OCI-M2 (cell line): Measurements from ENCODE around the gene SYNE3.
"Not testable (repeated sequence)": the region's sequence is repeated elsewhere in the genome, so short reads cannot be mapped to it uniquely, and the experiment has no call there.

Source experiments
- DNase-seq: peaks from one replicate; lab custom pipeline; 2025; ENCODE audit not compliant: unreplicated experiment; lab: John Stamatoyannopoulos, UW

Gene SYNE3

GRCh38 chr14:95526483-95527386, 10.3 kb upstream of the SYNE3 start:
- no peak for DNase-seq

- DNase-seq: no peak
Observed at GRCh38 chr14:95525999-95526398, 9.5 kb upstream of the SYNE3 start.

GRCh38 chr14:95524706-95525512, 8.5 kb upstream of the SYNE3 start:
- DNase-seq: no peak

- no peak for DNase-seq
Observed at GRCh38 chr14:95523815-95524448, 7.5 kb upstream of the SYNE3 start.

- no peak for DNase-seq
Observed at GRCh38 chr14:95523051-95523814, 6.8 kb upstream of the SYNE3 start.

- DNase-seq: no peak
Observed at GRCh38 chr14:95522556-95522955, 6.1 kb upstream of the SYNE3 start.

- no peak for DNase-seq
Observed at GRCh38 chr14:95522116-95522515, 5.7 kb upstream of the SYNE3 start.

GRCh38 chr14:95521001-95521400, 4.6 kb upstream of the SYNE3 start:
- DNase-seq: no peak

- DNase-seq: no peak
Observed at GRCh38 chr14:95520346-95520745, 3.9 kb upstream of the SYNE3 start.

- DNase-seq: no peak
Observed at GRCh38 chr14:95519699-95520098, 3.2 kb upstream of the SYNE3 start.

- DNase-seq: no peak
Observed at GRCh38 chr14:95518045-95518751, 1.7 kb upstream of the SYNE3 start.

GRCh38 chr14:95515596-95516552, 576 bp downstream of the SYNE3 start:
- DNase-seq: no peak

GRCh38 chr14:95515080-95515489, 1.4 kb downstream of the SYNE3 start:
- DNase-seq: no peak

- no peak for DNase-seq
Observed at GRCh38 chr14:95514131-95515079, 2.0 kb downstream of the SYNE3 start.

GRCh38 chr14:95513291-95513690, 3.2 kb downstream of the SYNE3 start:
- DNase-seq: no peak

- no peak for DNase-seq
Observed at GRCh38 chr14:95511687-95512086, 4.8 kb downstream of the SYNE3 start.

GRCh38 chr14:95510804-95511203, 5.6 kb downstream of the SYNE3 start:
- no peak for DNase-seq

GRCh38 chr14:95510344-95510743, 6.1 kb downstream of the SYNE3 start:
- DNase-seq: not testable (repeated sequence)
